HEK293 (cell line): ENCODE measurements around the gene MLF2.

Source experiments
- EGR2 ChIP-seq: fragments of 450-650 bp; formaldehyde crosslinking; IDR thresholded peaks from 2 replicates; pipeline ENCODE4 v1.5.1; 2016; ENCODE audit warnings: low read depth, missing biosample characterization, missing genetic modification characterization
- FEZF1 ChIP-seq: fragments of 450-650 bp; formaldehyde crosslinking; IDR thresholded peaks from 2 replicates; pipeline ENCODE4 v1.5.1; 2016; ENCODE audit warnings: missing biosample characterization, missing genetic modification characterization
- GLIS2 ChIP-seq: fragments of 450-650 bp; formaldehyde crosslinking; IDR thresholded peaks from 2 replicates; pipeline ENCODE4 v1.5.1; 2016; ENCODE audit warnings: missing biosample characterization, missing genetic modification characterization
- PRDM2 ChIP-seq: fragments of 450-650 bp; formaldehyde crosslinking; IDR thresholded peaks from 2 replicates; pipeline ENCODE4 v1.5.1; 2016; ENCODE audit warnings: missing biosample characterization, missing genetic modification characterization, borderline replicate concordance
- PRDM6 ChIP-seq: fragments of 450-650 bp; formaldehyde crosslinking; IDR thresholded peaks from 2 replicates; pipeline ENCODE4 v1.5.1; 2017; ENCODE audit warnings: missing biosample characterization, missing genetic modification characterization
- TRIM28 ChIP-seq: IDR thresholded peaks from 2 replicates; pipeline ENCODE4 v1.6.1; 2011; ENCODE audit warnings: low read length, control low read depth, borderline replicate concordance
- ZBTB20 ChIP-seq: fragments of 450-650 bp; formaldehyde crosslinking; IDR thresholded peaks from 2 replicates; pipeline ENCODE4 v1.5.1; 2016; ENCODE audit warnings: missing biosample characterization, missing genetic modification characterization
- ZBTB7A ChIP-seq: fragments of 450-650 bp; formaldehyde crosslinking; IDR thresholded peaks from 2 replicates; pipeline ENCODE4 v1.5.1; 2016; ENCODE audit warnings: low read depth, missing biosample characterization, missing genetic modification characterization
- ZBTB8A ChIP-seq: fragments of 450-650 bp; formaldehyde crosslinking; IDR thresholded peaks from 2 replicates; pipeline ENCODE4 v1.5.1; 2016; ENCODE audit warnings: missing biosample characterization, missing genetic modification characterization
- ZNF155 ChIP-seq: fragments of 450-650 bp; formaldehyde crosslinking; IDR thresholded peaks from 2 replicates; pipeline ENCODE4 v1.5.1; 2016; ENCODE audit warnings: missing biosample characterization, missing genetic modification characterization
- ZNF175 ChIP-seq: fragments of 450-650 bp; formaldehyde crosslinking; IDR thresholded peaks from 2 replicates; pipeline ENCODE4 v1.5.1; 2016; ENCODE audit warnings: missing biosample characterization, missing genetic modification characterization
- ZNF202 ChIP-seq: fragments of 450-650 bp; formaldehyde crosslinking; IDR thresholded peaks from 2 replicates; pipeline ENCODE4 v1.5.1; 2016; ENCODE audit warnings: missing biosample characterization, missing genetic modification characterization, borderline replicate concordance
- ZNF211 ChIP-seq: fragments of 450-650 bp; formaldehyde crosslinking; IDR thresholded peaks from 2 replicates; pipeline ENCODE4 v1.5.1; 2016; ENCODE audit warnings: low read depth, missing biosample characterization, missing genetic modification characterization
- ZNF274 ChIP-seq, 2 experiments: fragments of 200-500 bp in 1 of 2; fragments of 450-650 bp in 1 of 2; sonication (Bioruptor generic) in 1 of 2; formaldehyde crosslinking in 1 of 2; IDR thresholded peaks; 2 replicates each; pipeline versions ENCODE4 v1.5.1 to v1.6.1; 2014 to 2016; ENCODE audit warnings: borderline replicate concordance in 1 of 2, inconsistent platforms in 1 of 2, low read length in 1 of 2, missing biosample characterization in 1 of 2, missing genetic modification characterization in 1 of 2
- ZNF366 ChIP-seq: fragments of 450-650 bp; formaldehyde crosslinking; conservative IDR thresholded peaks from 2 replicates; pipeline ENCODE4 v1.5.1; 2016; ENCODE audit warnings: missing biosample characterization, missing genetic modification characterization
- ZNF416 ChIP-seq: fragments of 450-650 bp; formaldehyde crosslinking; IDR thresholded peaks from 2 replicates; pipeline ENCODE4 v1.5.1; 2016; ENCODE audit warnings: missing biosample characterization, missing genetic modification characterization
- ZNF768 ChIP-seq: fragments of 450-650 bp; formaldehyde crosslinking; IDR thresholded peaks from 2 replicates; pipeline ENCODE4 v1.5.1; 2018; ENCODE audit warnings: missing biosample characterization, mild to moderate bottlenecking, missing genetic modification characterization
- ZNF791 ChIP-seq: fragments of 450-650 bp; formaldehyde crosslinking; IDR thresholded peaks from 2 replicates; pipeline ENCODE4 v1.5.1; 2016; ENCODE audit warnings: missing biosample characterization, missing genetic modification characterization
- TF ChIP-seq, protein P1 (sequence below): fragments of 450-650 bp; formaldehyde crosslinking; IDR thresholded peaks from 2 replicates; pipeline ENCODE4 v1.5.1; 2016; ENCODE audit warnings: missing biosample characterization, missing genetic modification characterization, borderline replicate concordance
- TF ChIP-seq, protein P2 (sequence below): fragments of 450-650 bp; formaldehyde crosslinking; IDR thresholded peaks from 2 replicates; pipeline ENCODE4 v1.5.1; 2016; ENCODE audit warnings: missing biosample characterization, missing genetic modification characterization
- TF ChIP-seq, protein P3 (sequence below): fragments of 450-650 bp; formaldehyde crosslinking; IDR thresholded peaks from 2 replicates; pipeline ENCODE4 v1.5.1; 2017; ENCODE audit warnings: missing biosample characterization, missing genetic modification characterization

The MLF2 gene

GRCh38 chr12:6767353-6768319, 14.7 kb upstream of the MLF2 start (continued):
- TF ChIP-seq ZBTB7A (tag by site-specific recombination) (0 out of 2 replicates have a peak, but pooled peaks have one; percentile 32), ZNF211 (no peak), GLIS2 (tag by site-specific recombination) (peak; percentile 60), EGR2 (tag by site-specific recombination) (peak; percentile 84), ZNF175 (tag by site-specific recombination) (no peak), ZNF366 (tag by site-specific recombination) (0 out of 2 replicates have a peak, but pooled peaks have one; percentile 27), PRDM2 (tag by site-specific recombination) (peak; percentile 79), ZNF274 (IDR thresholded peaks at IDR 0.05; ENCODE audit: low read length) (no peak), ZNF274 (tag by site-specific recombination; IDR thresholded peaks at IDR 0.05; ENCODE audit: borderline replicate concordance) (no peak), ZNF416 (tag by site-specific recombination) (no peak), ZNF791 (tag by site-specific recombination) (peak; percentile 87; the same call in 1 of the 2 replicates), PRDM6 (tag by site-specific recombination) (no peak), ZNF155 (tag by site-specific recombination) (no peak), ZNF202 (tag by site-specific recombination) (no peak), TRIM28 (no peak), ZBTB20 (tag by site-specific recombination) (peak; percentile 8; the same call in 1 of the 2 replicates), ZBTB8A (tag by site-specific recombination) (peak; percentile 95), FEZF1 (tag by site-specific recombination) (no peak), ZNF768 (tag by site-specific recombination) (no peak)
- TF ChIP-seq, protein P1, sequence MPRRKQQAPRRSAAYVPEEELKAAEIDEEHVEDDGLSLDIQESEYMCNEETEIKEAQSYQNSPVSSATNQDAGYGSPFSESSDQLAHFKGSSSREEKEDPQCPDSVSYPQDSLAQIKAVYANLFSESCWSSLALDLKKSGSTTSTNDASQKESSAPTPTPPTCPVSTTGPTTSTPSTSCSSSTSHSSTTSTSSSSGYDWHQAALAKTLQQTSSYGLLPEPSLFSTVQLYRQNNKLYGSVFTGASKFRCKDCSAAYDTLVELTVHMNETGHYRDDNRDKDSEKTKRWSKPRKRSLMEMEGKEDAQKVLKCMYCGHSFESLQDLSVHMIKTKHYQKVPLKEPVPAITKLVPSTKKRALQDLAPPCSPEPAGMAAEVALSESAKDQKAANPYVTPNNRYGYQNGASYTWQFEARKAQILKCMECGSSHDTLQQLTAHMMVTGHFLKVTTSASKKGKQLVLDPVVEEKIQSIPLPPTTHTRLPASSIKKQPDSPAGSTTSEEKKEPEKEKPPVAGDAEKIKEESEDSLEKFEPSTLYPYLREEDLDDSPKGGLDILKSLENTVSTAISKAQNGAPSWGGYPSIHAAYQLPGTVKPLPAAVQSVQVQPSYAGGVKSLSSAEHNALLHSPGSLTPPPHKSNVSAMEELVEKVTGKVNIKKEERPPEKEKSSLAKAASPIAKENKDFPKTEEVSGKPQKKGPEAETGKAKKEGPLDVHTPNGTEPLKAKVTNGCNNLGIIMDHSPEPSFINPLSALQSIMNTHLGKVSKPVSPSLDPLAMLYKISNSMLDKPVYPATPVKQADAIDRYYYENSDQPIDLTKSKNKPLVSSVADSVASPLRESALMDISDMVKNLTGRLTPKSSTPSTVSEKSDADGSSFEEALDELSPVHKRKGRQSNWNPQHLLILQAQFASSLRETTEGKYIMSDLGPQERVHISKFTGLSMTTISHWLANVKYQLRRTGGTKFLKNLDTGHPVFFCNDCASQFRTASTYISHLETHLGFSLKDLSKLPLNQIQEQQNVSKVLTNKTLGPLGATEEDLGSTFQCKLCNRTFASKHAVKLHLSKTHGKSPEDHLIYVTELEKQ, result no peak
- TF ChIP-seq, protein P2, sequence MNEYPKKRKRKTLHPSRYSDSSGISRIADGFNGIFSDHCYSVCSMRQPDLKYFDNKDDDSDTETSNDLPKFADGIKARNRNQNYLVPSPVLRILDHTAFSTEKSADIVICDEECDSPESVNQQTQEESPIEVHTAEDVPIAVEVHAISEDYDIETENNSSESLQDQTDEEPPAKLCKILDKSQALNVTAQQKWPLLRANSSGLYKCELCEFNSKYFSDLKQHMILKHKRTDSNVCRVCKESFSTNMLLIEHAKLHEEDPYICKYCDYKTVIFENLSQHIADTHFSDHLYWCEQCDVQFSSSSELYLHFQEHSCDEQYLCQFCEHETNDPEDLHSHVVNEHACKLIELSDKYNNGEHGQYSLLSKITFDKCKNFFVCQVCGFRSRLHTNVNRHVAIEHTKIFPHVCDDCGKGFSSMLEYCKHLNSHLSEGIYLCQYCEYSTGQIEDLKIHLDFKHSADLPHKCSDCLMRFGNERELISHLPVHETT (tag by site-specific recombination), result no peak
- TF ChIP-seq, protein P3, sequence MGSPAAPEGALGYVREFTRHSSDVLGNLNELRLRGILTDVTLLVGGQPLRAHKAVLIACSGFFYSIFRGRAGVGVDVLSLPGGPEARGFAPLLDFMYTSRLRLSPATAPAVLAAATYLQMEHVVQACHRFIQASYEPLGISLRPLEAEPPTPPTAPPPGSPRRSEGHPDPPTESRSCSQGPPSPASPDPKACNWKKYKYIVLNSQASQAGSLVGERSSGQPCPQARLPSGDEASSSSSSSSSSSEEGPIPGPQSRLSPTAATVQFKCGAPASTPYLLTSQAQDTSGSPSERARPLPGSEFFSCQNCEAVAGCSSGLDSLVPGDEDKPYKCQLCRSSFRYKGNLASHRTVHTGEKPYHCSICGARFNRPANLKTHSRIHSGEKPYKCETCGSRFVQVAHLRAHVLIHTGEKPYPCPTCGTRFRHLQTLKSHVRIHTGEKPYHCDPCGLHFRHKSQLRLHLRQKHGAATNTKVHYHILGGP (tag by site-specific recombination), result no peak
